ENCODE measurements around the gene PVALB. TPM values are rescaled to one million over a fixed set of nuclear protein-coding genes. Genes with fewer than 3 reads are reported as not detected.
A peak's percentile ranks its signal among the peaks of the same experiment; 100 is the strongest.

PVALB gene
- total and polyA plus RNA-seq, 3 donors from 2014 or later = 2.3 to 3.0 TPM; not detected in 1

GRCh38 chr22:36816339-36816635 is 548 bp downstream of the PVALB start:
- Histone ChIP-seq H3K4me1 (peaks cover 9% of the 10 kb centered on the region), H3K9me3 (no peaks in the 10 kb centered on the region), H3K27ac (no peak overlapping the region), H3K4me3 (peak overlapping the region; percentile 10 to 55), H3K27me3 (no peaks in the 10 kb centered on the region), H3K36me3 (ENCODE audit: low read depth, missing control alignments) (no peaks in the 10 kb centered on the region)
- WGBS, 2 donors = 0 to 5% methylated on average over 2 to 12 of the region's 12 CpGs
- DNase-seq = no peak
- intact Hi-C loops (cut with DNase I; ENCODE audit: low total_unique reads) = no loop called here
- no peak for TF ChIP-seq POLR2A (IDR thresholded peaks at IDR 0.05)
- no peak for TF ChIP-seq CTCF (IDR thresholded peaks at IDR 0.05)

- H3K36me3 ChIP-seq (ENCODE audit: low read depth, missing control alignments) = no peaks in the 10 kb centered on the region
- intact Hi-C loops (cut with DNase I; ENCODE audit: low total_unique reads) = no loop called here
- H3K27me3 ChIP-seq = no peaks in the 10 kb centered on the region
- DNase-seq = no peak
- no peak for TF ChIP-seq POLR2A (IDR thresholded peaks at IDR 0.05)
- TF ChIP-seq CTCF (IDR thresholded peaks at IDR 0.05) = no peak
- no peak overlapping the region for H3K27ac ChIP-seq
- peaks cover 9% of the 10 kb centered on the region for H3K4me1 ChIP-seq
- H3K9me3 ChIP-seq = no peaks in the 10 kb centered on the region
- H3K4me3 ChIP-seq = no peak overlapping the region
- 7 to 16% methylated on average over 7 to 8 of the region's 8 CpGs for WGBS, 2 donors
Measured at GRCh38 chr22:36815558-36816338, 1.1 kb downstream of the PVALB start.

GRCh38 chr22:36814801-36815200 is 2.0 kb downstream of the PVALB start:
- Histone ChIP-seq H3K27ac (no peak overlapping the region), H3K9me3 (no peaks in the 10 kb centered on the region), H3K4me1 (peaks cover 9% of the 10 kb centered on the region), H3K36me3 (ENCODE audit: low read depth, missing control alignments) (no peaks in the 10 kb centered on the region), H3K4me3 (no peak overlapping the region), H3K27me3 (no peaks in the 10 kb centered on the region)
- 66 to 69% methylated on average over 10 of the region's 10 CpGs for WGBS, 2 donors
- intact Hi-C loops (cut with DNase I; ENCODE audit: low total_unique reads) = no loop called here
- no peak for DNase-seq
- no peak for TF ChIP-seq CTCF (IDR thresholded peaks at IDR 0.05)
- TF ChIP-seq POLR2A (IDR thresholded peaks at IDR 0.05) = no peak

- 88 to 94% methylated on average over 3 of the region's 3 CpGs for WGBS, 2 donors
- H3K4me1 ChIP-seq = peaks cover 3% of the 10 kb centered on the region
- H3K9me3 ChIP-seq = no peaks in the 10 kb centered on the region
- no peak for TF ChIP-seq POLR2A (IDR thresholded peaks at IDR 0.05)
- no peak for TF ChIP-seq CTCF (IDR thresholded peaks at IDR 0.05)
- H3K4me3 ChIP-seq = no peak overlapping the region
- H3K36me3 ChIP-seq (ENCODE audit: low read depth, missing control alignments) = no peaks in the 10 kb centered on the region
- no peaks in the 10 kb centered on the region for H3K27me3 ChIP-seq
- no peak overlapping the region for H3K27ac ChIP-seq
- no peak for DNase-seq
- intact Hi-C loops (cut with DNase I; ENCODE audit: low total_unique reads) = no loop called here
Measured at GRCh38 chr22:36811094-36811800, 5.6 kb downstream of the PVALB start.

All from testis (tissue), 3 donors.